ENCODE results near the gene ELOVL2.

Gene ELOVL2

DNA sequence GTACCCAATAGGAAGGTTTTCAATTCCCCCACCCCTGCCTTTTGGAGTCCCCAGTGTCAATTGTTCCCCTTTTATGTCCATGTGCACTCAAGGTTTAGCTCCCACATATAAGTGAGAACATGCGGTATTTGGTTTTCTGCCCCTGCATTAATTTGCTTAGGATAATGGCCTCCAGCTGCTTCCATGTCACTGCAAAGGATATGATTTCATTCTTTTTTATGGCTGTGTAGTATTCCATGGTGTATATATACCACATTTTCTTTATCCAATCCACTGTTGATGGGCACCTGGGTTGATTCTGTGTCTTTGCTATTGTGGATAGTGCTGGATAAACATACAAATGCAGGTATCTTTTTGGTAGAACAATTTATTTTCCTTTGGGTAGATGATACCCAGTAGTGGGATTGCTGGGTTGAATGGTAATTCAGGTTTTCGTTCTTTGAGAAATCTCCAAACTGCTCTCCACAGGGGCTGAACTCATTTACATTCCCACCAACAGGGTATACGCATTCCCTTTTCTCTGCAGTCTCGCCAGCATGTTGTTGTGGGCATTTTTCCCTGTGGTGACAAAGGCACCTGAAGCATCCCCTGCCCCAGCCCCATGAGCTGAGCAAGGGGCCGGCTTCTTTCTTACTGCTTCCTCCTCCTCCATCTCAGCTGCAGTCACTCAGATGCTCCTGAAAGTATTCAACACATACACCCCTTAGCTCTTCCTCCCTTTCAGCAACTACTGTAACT, 66.7 kb downstream of the ELOVL2 start:
- no peak for DNase-seq (ENCODE audit: low spot score)

DNA sequence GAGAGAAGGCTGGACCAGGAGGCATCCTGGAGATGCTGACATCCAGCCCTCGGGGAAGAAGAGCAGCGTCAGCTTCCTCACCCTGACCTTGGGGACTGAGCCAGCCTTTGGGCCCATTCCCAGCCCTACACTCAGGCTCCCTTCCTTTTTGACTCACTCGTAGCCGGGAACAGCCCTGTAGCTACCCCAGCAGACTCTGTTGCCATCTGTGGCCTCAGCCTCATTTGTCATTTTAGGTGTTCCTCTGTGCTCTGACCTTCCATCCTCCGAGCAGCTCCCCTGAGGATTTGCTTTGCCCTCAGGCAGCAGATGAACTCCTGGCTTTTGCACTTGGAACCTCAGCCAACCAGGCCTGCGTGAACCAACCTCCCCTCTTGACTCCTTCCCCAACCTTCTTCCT, 67.5 kb downstream of the ELOVL2 start:
- no peak for DNase-seq (ENCODE audit: low spot score)

DNA sequence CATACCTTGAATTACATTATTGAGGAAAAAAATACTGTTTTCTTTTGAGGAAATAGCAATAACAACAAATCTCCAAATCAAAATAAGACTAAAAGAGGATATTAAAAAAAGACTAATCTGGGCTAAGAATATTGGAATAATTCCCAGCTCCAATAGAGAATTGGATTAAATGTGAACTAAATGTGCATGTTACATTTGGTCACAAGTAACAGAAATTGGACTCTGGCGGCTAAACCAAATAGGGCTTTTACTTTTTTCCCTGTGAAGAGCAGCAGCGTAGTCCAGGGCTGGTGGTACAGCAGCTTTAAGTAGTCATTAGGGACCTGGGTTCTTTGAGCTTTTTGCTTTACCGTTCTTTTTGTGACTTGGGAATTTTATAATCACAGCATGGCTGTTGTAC, 71.9 kb downstream of the ELOVL2 start:
- DNase-seq (ENCODE audit: low spot score) = no peak

DNA sequence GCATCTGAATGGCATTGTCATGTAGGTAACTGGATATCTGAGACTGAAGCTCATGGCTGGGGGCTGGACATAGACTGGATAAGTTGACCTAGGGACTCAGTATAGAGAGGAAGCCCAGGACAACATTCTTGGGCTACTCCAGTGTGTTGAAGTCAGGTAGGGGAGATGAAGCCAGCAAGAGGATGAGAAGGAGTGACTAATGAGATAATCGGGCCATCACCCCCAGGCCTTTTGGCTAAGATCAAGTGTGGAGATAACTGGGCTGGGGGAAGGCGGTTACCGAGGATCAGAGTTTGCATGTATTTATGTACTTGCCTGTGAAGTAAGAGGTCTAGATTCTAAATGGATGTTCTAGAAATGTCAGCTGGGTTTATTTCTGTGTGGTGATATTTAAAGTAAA, 73.4 kb downstream of the ELOVL2 start:
- no peak for DNase-seq (ENCODE audit: low spot score)

DNA sequence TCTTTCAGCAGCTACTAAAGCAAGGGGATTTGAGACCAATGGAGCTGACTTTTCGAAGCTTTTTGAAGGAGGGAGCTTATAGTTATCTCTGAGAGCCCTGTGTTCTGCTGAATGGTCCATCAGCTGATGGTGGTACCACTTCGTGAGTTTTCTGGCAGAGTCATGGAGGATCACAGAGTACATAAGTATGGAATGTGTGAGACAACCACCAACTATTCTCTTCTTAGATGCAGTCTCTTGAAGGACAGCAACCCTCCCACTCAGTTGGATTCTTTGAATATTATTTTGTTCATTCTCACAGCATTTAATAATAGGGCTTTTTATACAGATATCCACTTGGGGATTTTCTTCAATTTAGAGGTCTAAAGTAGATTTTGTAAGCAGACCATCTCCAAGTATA, 75.3 kb downstream of the ELOVL2 start:
- DNase-seq (ENCODE audit: low spot score) = no peak

DNA sequence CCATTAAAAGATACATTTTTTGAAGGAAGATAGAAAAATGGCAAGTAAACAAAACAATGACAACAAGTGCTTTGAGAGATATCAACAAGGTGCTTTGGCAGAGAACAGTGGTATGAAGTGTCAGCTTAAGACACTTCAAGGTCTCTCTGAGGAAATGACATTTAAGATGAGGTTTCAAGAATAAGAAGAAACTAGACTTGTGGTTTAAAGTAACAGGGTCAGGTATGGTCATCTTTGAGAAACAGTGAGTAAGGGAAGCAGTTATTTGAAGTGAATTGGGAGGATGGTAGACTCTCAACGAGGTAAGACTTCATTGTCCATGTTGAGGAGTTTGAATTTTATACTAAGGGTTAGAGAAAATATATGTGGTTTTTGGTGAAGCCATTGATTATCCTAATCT, 79.4 kb downstream of the ELOVL2 start:
- no peak for DNase-seq (ENCODE audit: low spot score)

DNA sequence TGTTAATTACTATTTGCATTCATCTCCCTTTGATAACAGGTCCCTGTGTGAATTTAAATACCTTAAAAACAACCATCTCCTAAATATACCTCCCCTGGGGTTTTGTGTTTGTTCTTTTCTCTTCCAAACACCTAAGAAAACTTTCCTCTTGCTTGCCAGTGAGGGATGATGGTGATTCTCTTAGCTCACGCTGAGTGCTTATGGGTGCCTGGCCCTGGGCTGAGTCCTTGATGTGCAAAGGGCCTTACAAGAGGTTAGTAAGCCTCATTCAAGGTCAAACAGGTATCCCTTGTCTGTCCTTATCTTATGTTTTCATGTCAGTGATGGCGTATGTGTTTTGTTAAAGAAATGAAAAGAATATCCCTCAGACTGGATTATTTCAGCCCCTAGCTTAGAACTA, 81.0 kb downstream of the ELOVL2 start:
- DNase-seq (ENCODE audit: low spot score) = no peak

DNA sequence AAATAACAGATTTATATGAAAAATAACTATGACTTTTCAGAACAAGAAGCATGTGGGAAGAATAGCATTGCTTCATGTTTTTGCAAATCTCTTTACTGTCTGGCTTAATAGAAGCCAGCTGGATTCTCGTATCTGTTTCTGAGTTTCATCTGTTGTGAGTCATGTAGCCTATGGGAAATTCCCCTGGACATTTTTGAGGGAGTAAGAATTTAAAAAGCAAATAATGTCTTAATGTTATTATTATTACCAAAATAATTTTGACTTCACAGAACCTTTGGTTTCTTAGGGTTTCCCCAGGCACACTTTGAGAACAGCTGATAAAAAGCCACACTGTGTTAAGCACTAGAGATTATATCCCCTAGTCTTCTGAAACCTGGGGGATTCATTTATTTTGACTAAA, 81.4 kb downstream of the ELOVL2 start:
- no peak for DNase-seq (ENCODE audit: low spot score)

DNA sequence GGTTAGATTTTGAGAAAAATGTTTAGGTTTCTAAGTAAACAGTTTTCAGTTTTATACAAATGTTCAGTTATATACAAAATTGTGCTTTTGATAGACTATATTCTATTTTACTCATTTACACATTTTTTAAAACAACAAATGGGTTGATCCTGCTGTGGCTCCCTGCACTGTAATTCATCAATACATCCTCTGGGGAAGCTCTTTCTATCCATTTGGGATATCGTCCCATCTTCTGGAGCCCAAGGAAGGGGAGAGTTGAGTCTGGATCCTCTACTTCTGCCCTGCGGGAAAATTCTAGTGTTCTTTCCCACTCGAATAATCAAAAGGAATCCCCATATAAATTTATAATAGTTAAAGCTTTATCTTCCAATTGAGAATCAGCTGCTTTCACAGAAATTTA, 82.3 kb downstream of the ELOVL2 start:
- no peak for DNase-seq (ENCODE audit: low spot score)

DNA sequence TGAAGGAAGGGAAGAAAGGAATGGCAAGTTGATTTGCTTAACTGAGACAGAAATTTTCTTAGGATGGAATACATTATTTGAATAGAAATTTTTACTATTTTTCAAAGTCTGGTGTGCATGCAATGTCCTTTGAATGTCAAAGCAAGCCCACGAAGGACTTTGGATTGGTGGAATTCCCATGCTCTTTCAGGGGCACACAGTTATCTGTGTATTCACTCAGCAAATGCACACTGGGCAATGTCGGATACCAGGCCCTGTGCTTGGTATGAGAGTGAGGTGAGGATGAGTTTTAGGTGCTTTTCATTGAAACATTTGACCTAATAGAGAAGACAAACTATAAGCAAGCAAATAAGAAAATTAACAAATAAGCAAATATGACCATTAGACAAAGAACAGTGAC, 83.9 kb downstream of the ELOVL2 start:
- DNase-seq (ENCODE audit: low spot score) = no peak

DNA sequence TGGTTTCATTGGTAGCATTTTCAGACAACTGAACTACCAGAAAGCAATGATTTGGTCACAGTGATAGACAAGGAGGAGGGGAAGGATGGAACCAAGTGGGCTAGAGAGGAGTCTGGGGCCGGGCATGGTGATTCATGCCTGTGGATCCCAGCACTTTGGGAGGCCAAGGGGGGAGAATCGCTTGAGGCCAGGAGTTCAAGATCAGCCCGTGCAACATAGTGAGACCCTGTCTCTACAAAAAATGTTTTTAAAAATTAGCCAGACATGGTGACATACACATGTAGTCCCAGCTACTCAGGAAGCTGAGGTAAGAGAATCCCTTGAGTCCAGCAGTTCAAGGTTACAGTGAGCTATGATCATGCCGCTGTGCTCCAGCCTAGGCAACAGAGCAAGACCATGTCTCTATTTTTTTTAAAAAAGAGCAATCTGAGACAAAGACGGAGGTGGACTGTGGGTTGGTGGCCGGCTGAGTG, 86.7 kb downstream of the ELOVL2 start:
- DNase-seq (ENCODE audit: low spot score) = no peak

DNA sequence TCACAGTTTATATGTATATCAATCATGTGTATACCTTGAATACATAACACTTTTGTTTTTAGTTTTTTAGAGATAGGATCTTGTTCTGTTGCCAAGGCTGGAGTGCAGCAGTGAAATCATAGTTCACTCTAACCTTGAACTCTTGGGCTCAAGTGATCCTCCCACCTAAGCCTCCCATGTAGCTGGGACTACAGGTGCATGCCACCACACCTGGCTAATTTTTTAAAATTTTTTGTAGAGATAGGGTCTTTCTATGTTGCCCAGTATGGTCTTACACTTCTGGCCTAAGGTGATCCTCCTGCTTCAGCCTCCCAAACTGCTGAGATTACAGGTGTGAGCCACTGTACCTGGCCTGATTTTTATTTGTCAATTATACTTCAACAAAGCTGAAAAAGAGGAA, 87.3 kb downstream of the ELOVL2 start:
- DNase-seq (ENCODE audit: low spot score) = no peak

DNA sequence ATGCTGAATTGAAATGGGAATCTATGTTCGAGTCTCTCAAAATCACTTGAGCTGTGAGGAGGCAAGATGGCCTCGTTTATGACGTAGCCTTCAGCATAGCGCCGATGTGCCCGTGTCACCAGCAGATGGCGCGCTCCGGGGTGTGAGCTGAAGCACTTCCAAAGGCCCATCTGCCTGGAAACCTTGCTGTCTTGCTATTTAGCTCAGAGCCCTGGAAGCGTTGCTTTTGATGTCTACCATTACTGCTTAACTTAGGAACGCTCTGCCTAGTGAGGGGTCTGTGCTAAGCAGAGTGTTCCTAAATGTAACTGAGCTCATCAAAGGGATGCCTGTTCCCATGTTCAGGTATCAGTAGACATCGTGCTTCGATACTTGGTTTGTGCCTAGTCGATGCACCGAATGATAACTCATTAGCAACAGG, 89.5 kb downstream of the ELOVL2 start:
- DNase-seq (ENCODE audit: low spot score) = peak; percentile 62

DNA sequence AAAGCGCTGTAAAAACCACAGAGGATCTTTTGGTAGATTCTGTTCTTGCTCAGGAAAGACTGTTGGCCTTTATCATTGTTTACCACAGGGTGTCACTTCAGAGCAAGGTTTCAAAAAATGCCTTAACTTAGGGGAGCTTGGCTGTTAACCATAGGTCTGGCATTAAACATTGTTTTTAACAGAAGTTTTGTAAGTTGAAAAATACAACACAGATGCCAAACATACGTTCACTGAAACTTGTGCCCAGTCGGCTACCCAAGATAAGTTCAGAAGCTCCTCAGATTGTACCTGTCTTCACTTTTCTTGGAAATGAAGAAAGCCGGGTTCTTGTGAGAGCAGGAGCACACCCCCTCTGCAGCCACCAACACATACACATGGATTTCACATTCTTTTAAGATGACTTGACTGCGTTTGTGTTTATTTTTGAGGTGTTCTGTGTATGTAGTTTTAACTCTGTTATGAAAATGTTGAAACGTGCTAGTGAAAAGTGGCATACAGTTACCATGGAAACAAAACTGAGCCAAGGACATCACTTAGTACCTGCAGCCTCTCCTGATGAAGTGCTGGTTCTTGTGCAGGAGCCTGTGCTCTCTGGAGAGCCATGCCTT, 92.3 kb downstream of the ELOVL2 start:
- DNase-seq (ENCODE audit: low spot score) = peak; percentile 58

DNA sequence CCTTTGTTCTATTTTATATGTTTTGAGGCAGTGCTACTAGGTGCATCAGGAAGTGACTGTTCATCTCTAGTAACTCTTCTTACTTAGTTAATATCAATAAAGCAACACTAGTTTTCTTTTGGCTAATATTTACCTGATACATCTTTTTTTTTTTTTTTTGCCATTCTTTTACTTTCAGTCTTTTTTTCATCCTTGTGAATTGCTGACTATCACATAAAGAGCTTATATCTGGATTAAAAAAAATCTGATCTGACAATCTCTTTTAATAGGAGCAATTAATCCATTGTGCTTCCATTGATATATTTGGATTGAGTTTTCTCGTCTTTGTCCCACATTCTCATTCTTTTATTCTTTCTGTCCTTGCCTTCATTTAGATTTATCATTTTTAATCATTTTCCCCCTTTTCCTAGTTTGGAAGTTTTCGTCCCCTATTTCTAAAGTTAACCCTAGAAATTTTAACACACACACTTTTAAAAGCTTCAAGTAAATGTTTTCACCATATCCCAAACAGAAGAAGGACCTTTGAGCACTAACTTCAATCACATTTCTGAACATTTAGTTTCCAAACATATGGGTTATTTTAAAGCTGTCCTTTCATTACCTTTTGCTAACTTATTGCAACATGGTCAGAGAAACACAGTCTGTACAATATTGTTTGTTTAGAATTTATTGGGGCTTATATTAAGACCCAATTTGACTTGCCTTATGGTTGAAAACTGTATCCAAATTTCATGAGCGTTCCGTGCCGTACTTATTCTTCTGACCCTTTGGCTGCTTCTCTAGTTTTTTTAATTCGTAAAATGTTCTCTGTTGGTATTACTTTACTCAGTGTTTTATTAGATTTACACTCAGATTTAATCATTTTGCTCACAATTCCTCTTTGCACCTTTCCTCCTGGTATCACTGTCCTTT, 94.3 kb downstream of the ELOVL2 start:
- DNase-seq (ENCODE audit: low spot score) = no peak

DNA sequence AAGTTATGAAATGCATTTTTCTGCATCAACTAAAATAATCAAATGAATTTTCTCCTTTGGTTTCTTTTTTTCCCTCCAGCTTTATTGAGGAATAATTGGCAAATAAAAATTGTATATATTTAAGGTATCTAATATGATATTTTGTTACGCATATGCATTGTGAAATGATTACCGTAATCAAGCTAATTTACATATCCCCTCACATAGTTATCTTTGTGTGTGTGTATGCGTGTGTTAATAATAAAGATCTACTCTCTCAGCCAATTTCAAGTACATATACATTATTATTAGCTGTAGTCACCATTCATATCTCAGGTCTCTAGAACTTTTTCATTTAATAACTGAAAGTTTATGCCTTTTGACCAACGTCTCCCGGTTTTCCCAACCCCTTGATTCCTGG, 96.1 kb downstream of the ELOVL2 start:
- no peak for DNase-seq (ENCODE audit: low spot score)

DNA sequence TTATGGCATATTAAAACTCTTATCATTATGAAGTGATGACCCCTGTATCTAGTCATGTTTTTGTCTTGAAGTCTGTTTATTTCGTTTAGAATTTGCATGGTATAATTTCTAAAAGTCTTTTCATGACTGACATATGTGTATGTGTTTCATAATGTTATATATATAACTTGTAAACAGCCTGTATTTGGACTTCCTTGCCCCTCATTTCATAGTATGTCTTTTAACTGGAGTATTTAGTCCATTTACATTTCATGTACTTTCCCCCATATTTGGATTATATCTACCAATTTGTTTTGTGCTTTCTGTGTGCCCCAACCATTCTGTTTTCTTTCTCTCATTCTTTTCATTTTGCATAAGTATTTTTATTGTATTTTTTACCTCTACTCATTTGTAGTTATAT, 98.3 kb downstream of the ELOVL2 start:
- no peak for DNase-seq (ENCODE audit: low spot score)

DNA sequence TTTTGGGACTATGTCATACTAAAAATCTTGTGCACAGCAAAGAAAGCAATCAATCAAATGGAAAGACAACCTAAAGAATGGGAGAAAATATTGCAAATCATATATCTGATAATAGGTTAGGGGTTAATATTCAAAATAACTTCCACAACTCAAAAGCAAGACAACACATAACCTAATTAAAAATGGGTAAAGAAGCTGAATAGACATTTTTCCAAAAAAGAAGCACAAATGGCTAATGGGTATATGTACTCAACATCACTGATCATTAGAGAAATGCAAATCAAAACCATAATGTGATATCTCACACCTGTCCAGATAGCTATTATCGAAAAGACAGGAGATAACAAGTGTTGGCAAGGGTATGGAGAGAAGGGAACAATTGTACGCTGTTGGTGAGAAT, 104.3 kb downstream of the ELOVL2 start:
- no peak for DNase-seq (ENCODE audit: low spot score)

DNA sequence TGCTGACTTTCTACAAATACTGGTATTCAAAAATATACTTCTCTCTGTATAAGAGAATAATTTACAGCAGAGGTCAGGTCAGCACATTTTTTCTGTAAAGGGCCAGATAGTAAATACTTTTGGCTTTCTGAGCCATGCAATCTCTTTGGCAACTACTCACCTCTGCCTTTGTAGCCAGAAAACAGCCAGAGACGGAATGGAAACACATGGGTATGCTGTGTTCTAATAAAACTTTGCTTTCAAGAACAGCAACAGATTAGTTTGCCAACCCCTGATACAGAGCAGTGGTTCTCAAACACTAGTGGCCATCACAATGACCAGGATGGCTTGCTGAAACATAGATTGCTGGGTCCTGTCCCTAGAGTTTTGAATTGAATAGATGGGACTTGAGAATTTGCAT, 111.0 kb downstream of the ELOVL2 start:
- no peak for DNase-seq (ENCODE audit: low spot score)
